CD14-positive monocyte (primary cell): ENCODE results near the gene BRSK2. TPM values are rescaled to one million over a fixed set of nuclear protein-coding genes. Genes with fewer than 3 reads are reported as not detected.

Experiments used
- DNase-seq, 3 donors: peaks; one replicate each; pipeline ENCODE4 v3.0.0-alpha.2; 2011 to 2022
- H2AFZ ChIP-seq: 2 replicates; pipeline ENCODE4 v1.6.0; 2012; ENCODE audit warnings: mild to moderate bottlenecking, low read depth, low read length, inconsistent platforms; ENCODE audit not compliant: insufficient read depth, poor library complexity, severe bottlenecking
- H3K27ac ChIP-seq, 2 donors: 1 replicate in 1 of 2; 2 replicates in 1 of 2; pipeline ENCODE4 v1.5.1; 2012 to 2013; ENCODE audit warnings: low read length in 2 of 2, control low read depth in 1 of 2, inconsistent platforms in 1 of 2, low read depth in 1 of 2, mild to moderate bottlenecking in 1 of 2
- H3K27me3 ChIP-seq, 2 donors: one replicate each; pipeline versions ENCODE4 v1.6.0 to v1.6.1; 2011 to 2013; ENCODE audit warnings: low read length in 2 of 2; ENCODE audit not compliant: control insufficient read depth in 2 of 2, insufficient read depth in 2 of 2
- H3K36me3 ChIP-seq, 2 donors: replicated peaks in 1 of 2; 1 replicate in 1 of 2; 2 replicates in 1 of 2; pipeline versions ENCODE4 v1.5.1 to v1.6.1; 2012 to 2013; ENCODE audit warnings: low read length in 2 of 2, control low read depth in 1 of 2, inconsistent platforms in 1 of 2, mild to moderate bottlenecking in 1 of 2; ENCODE audit not compliant: insufficient read depth in 2 of 2, control insufficient read depth in 1 of 2
- H3K4me1 ChIP-seq, 2 donors: 1 replicate in 1 of 2; 2 replicates in 1 of 2; pipeline versions ENCODE4 v1.5.1 to v1.6.1; 2012 to 2013; ENCODE audit warnings: low read length in 2 of 2, control low read depth in 1 of 2, inconsistent platforms in 1 of 2, mild to moderate bottlenecking in 1 of 2, moderate library complexity in 1 of 2; ENCODE audit not compliant: insufficient read depth in 2 of 2, control insufficient read depth in 1 of 2
- H3K4me2 ChIP-seq: replicated peaks from 2 replicates; pipeline ENCODE3; 2012; ENCODE audit warnings: low read length, moderate library complexity, mild to moderate bottlenecking; ENCODE audit not compliant: poor library complexity, severe bottlenecking; ENCODE audit errors: extremely low read depth
- H3K4me3 ChIP-seq, 3 experiments: fragments of 200-600 bp in 1 of 3; sonication (generic) in 1 of 3; replicated peaks in 1 of 3; 1 replicate in 2 of 3; 2 replicates in 1 of 3; pipeline ENCODE4 v1.5.1; 2011 to 2013; ENCODE audit warnings: low read length in 3 of 3, mild to moderate bottlenecking in 3 of 3, control low read depth in 2 of 3, low read depth in 2 of 3, inconsistent platforms in 1 of 3, moderate library complexity in 1 of 3
- H3K79me2 ChIP-seq: 2 replicates; pipeline ENCODE4 v1.6.0; 2012; ENCODE audit warnings: mild to moderate bottlenecking, control low read depth, inconsistent platforms, low read length, moderate library complexity; ENCODE audit not compliant: insufficient read depth
- H3K9ac ChIP-seq: 2 replicates; pipeline ENCODE4 v1.6.0; 2017; ENCODE audit warnings: low read length, mild to moderate bottlenecking; ENCODE audit not compliant: insufficient read depth, poor library complexity, severe bottlenecking
- H3K9me3 ChIP-seq, 2 donors: replicated peaks in 1 of 2; 1 replicate in 1 of 2; 2 replicates in 1 of 2; pipeline versions ENCODE4 v1.5.1 to v1.6.1; 2012 to 2013; ENCODE audit warnings: low read length in 2 of 2, control low read depth in 1 of 2; ENCODE audit not compliant: control insufficient read depth in 1 of 2, insufficient read depth in 1 of 2
- H4K20me1 ChIP-seq: 2 replicates; pipeline ENCODE4 v1.6.0; 2012; ENCODE audit warnings: mild to moderate bottlenecking, low read length, control low read depth, moderate library complexity; ENCODE audit not compliant: insufficient read depth
- H3K27ac Mint-ChIP-seq, 7 donors: one replicate each; pipeline ENCODE4 v1.8.0; 2020; ENCODE audit warnings: mild to moderate bottlenecking in 7 of 7, mixed read lengths in 7 of 7, moderate library complexity in 6 of 7, inconsistent platforms in 2 of 7
- H3K27me3 Mint-ChIP-seq, 3 donors: one replicate each; pipeline ENCODE4 v1.8.0; 2021 to 2022; ENCODE audit warnings: low read depth in 3 of 3, mild to moderate bottlenecking in 3 of 3, mixed read lengths in 3 of 3, moderate library complexity in 3 of 3, inconsistent platforms in 1 of 3
- H3K36me3 Mint-ChIP-seq, 2 donors: one replicate each; pipeline ENCODE4 v1.8.0; 2020; ENCODE audit warnings: mixed read lengths in 2 of 2, inconsistent platforms in 1 of 2, mild to moderate bottlenecking in 1 of 2
- H3K4me1 Mint-ChIP-seq: one replicate; pipeline ENCODE4 v1.8.0; 2020; ENCODE audit warnings: mild to moderate bottlenecking, mixed read lengths
- H3K4me3 Mint-ChIP-seq, 2 donors: one replicate each; pipeline ENCODE4 v1.8.0; 2020; ENCODE audit warnings: mild to moderate bottlenecking in 2 of 2, mixed read lengths in 2 of 2, moderate library complexity in 1 of 2
- H3K9me3 Mint-ChIP-seq, 7 donors: one replicate each; pipeline ENCODE4 v1.8.0; 2020 to 2022; ENCODE audit warnings: mixed read lengths in 7 of 7, mild to moderate bottlenecking in 6 of 7, moderate library complexity in 6 of 7, inconsistent platforms in 2 of 7
- CTCF ChIP-seq: fragments of 200-600 bp; IDR thresholded peaks from one replicate; pipeline ENCODE4 v1.8.0; 2022; ENCODE audit warnings: antibody characterized with exemption, mild to moderate bottlenecking
- WGBS: methylation state at CpG from one replicate; pipeline ENCODE4 v1.1.5; 2013; ENCODE audit warnings: missing lambda C conversion rate; ENCODE audit not compliant: insufficient coverage; 5-methylcytosine and 5-hydroxymethylcytosine counted together
- intact Hi-C, 2 donors: fragments of 100-400 bp; cut with micrococcal nuclease; formaldehyde crosslinking; loops; one replicate each; pipeline versions ENCODE4 v1.15.0 to v1.15.1; 2023
- polyA plus RNA-seq, 3 donors: library from polyadenylated mRNA; depleted of rRNA in 1 of 3; unstranded in 2 of 3; stranded (reverse) in 1 of 3; fragments of 300-500 nt in 2 of 3; fragments of >200 nt in 1 of 3; fragmentation: Illumina TruSeq in 2 of 3; gene quantifications; 1 replicate in 2 of 3; 2 replicates in 1 of 3; pipeline ENCODE4 v1.2.3, GENCODE V29; 2012 to 2021

BRSK2 gene
- polyA plus RNA-seq, 3 donors = 0.13 TPM; not detected in 2

DNA sequence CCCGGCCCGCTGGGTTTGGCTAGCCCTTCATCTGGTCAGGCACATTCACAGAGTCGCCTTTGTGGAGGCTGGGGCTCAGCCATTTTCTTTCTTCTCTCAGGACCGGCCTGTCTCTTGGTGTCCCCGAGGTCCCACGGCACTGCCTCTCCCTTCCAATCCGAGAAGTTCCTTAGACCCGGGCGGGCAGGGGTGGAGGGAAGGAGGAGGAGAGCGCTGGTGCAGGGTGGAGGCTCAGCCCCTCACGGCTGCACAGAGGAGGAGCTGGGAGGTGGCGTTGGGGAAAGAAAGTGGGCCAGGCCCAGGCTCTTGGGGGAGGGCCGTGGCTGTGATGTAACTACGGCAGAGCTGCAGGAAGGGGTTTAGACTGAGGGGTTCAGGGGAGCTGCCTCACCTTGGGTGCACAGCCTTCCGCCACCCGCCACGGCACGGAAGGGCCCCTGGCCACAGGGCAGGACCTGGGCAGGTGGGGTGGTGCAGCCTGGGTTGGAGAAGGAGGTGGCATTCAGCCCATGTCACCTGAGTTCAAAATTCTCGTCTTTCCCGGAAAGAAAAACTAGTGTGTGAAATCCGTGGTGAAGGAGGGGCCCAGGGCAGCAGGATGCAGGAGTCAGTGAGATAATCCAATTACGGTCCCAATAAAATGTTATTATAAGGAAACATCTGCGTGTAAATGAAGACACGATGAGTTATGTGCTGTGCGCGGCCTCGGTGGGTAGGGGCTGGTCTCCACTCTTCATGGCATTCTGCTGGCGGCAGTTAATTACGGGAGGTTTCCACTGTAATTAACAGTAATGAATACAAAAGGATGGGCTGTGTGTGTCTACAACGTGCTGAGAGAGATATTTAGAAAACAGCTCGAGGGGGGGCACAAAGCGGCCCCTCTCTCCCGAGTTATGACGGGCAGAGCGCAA is 1.7 kb downstream of the BRSK2 start:
- peaks cover 0 to 3% of the 10 kb centered on the region in 2 donors for H3K36me3 Mint-ChIP-seq
- intact Hi-C loops = no loop called here
- H3K27ac Mint-ChIP-seq = no peak overlapping the region
- no peaks in the 10 kb centered on the region for H4K20me1 ChIP-seq
- peak overlapping the region; percentile 20 to 77 for H3K4me3 Mint-ChIP-seq
- H3K4me1 Mint-ChIP-seq = peaks cover 5% of the 10 kb centered on the region
- peak overlapping the region; percentile 15 for H3K9ac ChIP-seq
- peaks cover 50 to 65% (median 51%) of the 10 kb centered on the region in 3 donors for H3K27me3 Mint-ChIP-seq
- no peaks in the 10 kb centered on the region for H3K79me2 ChIP-seq
- DNase-seq = no peak
- H3K9me3 Mint-ChIP-seq = peaks cover 0 to 17% (median 3%) of the 10 kb centered on the region in 7 donors
- H3K27ac ChIP-seq = no peak overlapping the region
- no peak overlapping the region for H3K4me3 ChIP-seq
- H3K9me3 ChIP-seq = peaks cover 3 to 15% of the 10 kb centered on the region in 2 donors
- peaks cover 32 to 55% of the 10 kb centered on the region in 2 donors for H3K27me3 ChIP-seq
- 25% methylated on average over 23 of the region's 35 CpGs for WGBS
- H3K4me1 ChIP-seq = peaks cover 6 to 11% of the 10 kb centered on the region in 2 donors
- no peak for TF ChIP-seq CTCF
- no peak overlapping the region for H2AFZ ChIP-seq
- H3K4me2 ChIP-seq = no peak overlapping the region
- no peaks in the 10 kb centered on the region for H3K36me3 ChIP-seq

DNA sequence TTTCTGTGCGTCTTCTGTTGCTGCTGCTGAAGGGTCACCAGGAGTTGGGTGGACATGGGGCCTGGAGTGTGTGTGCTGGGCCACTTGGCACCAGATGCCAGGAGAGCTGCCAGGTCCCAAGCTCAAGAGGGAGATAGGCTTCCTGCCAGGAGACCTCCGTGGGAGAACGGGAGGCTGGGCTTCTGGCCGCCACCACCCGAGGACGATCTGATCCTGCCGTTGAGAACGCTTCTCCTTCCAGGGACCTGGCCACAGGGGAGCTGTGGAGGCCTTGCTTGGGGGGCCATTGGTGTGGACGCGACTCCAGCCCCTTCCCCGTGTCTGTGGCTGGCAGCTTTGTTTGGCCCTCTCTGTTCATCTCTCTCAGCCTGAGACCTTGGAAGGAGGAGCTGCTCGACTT is 2.4 kb downstream of the BRSK2 start:
- intact Hi-C loops = no loop called here
- no peaks in the 10 kb centered on the region for H4K20me1 ChIP-seq
- H3K4me3 Mint-ChIP-seq = peak overlapping the region in 1 of 2 donors; percentile 77
- H3K4me1 Mint-ChIP-seq = peaks cover 5% of the 10 kb centered on the region
- H3K79me2 ChIP-seq = no peaks in the 10 kb centered on the region
- H3K9me3 Mint-ChIP-seq = peaks cover 0 to 17% (median 3%) of the 10 kb centered on the region in 7 donors
- H3K4me3 ChIP-seq = no peak overlapping the region
- H2AFZ ChIP-seq = no peak overlapping the region
- DNase-seq = no peak
- 67% methylated on average over 11 of the region's 12 CpGs for WGBS
- H3K36me3 Mint-ChIP-seq = peaks cover 0 to 3% of the 10 kb centered on the region in 2 donors
- H3K9ac ChIP-seq = no peak overlapping the region
- H3K4me1 ChIP-seq = peaks cover 6 to 11% of the 10 kb centered on the region in 2 donors
- no peak for TF ChIP-seq CTCF
- H3K27ac Mint-ChIP-seq = no peak overlapping the region
- peaks cover 44 to 59% (median 48%) of the 10 kb centered on the region in 3 donors for H3K27me3 Mint-ChIP-seq
- no peaks in the 10 kb centered on the region for H3K36me3 ChIP-seq
- peaks cover 32 to 49% of the 10 kb centered on the region in 2 donors for H3K27me3 ChIP-seq
- H3K4me2 ChIP-seq = no peak overlapping the region
- peaks cover 3 to 15% of the 10 kb centered on the region in 2 donors for H3K9me3 ChIP-seq
- H3K27ac ChIP-seq = no peak overlapping the region
